H9 (cell line): Measurements from ENCODE around the gene SCAF11. TPM values are rescaled to one million over a fixed set of nuclear protein-coding genes. Genes with fewer than 3 reads are reported as not detected.

Source experiments
- DNase-seq: peaks from one replicate; pipeline ENCODE4 v3.0.0-alpha.2; 2017
- H2AFZ ChIP-seq: one replicate; pipeline ENCODE4 v1.6.1; 2013; ENCODE audit warnings: mild to moderate bottlenecking, low read length, control low read depth, moderate library complexity
- H2AK5ac ChIP-seq: 2 replicates; pipeline ENCODE4 v1.6.1; 2013; ENCODE audit warnings: low read length, control low read depth, mixed read lengths; ENCODE audit not compliant: insufficient read length
- H2BK120ac ChIP-seq: one replicate; pipeline ENCODE4 v1.6.1; 2013; ENCODE audit warnings: low read depth, mild to moderate bottlenecking, low read length, control low read depth, inconsistent platforms; ENCODE audit not compliant: poor library complexity, severe bottlenecking
- H2BK12ac ChIP-seq: 2 replicates; pipeline ENCODE4 v1.6.1; 2013; ENCODE audit warnings: low read length, control low read depth, mixed read lengths, low read depth; ENCODE audit not compliant: insufficient read length
- H2BK15ac ChIP-seq: 2 replicates; pipeline ENCODE4 v1.6.1; 2013; ENCODE audit warnings: low read depth, low read length, control low read depth
- H2BK20ac ChIP-seq: one replicate; pipeline ENCODE4 v1.6.1; 2013; ENCODE audit warnings: low read depth, mild to moderate bottlenecking, low read length, control low read depth, inconsistent platforms; ENCODE audit not compliant: poor library complexity, severe bottlenecking
- H2BK5ac ChIP-seq: 2 replicates; pipeline ENCODE4 v1.6.1; 2013; ENCODE audit warnings: low read length, control low read depth, mixed read lengths; ENCODE audit not compliant: insufficient read length
- H3K14ac ChIP-seq: 2 replicates; pipeline ENCODE4 v1.6.1; 2013; ENCODE audit warnings: low read length, control low read depth; ENCODE audit not compliant: insufficient read depth
- H3K18ac ChIP-seq: 2 replicates; pipeline ENCODE4 v1.6.1; 2013; ENCODE audit warnings: low read depth, mild to moderate bottlenecking, mixed read lengths, low read length, control low read depth; ENCODE audit not compliant: insufficient read length
- H3K23ac ChIP-seq: 2 replicates; pipeline ENCODE4 v1.6.1; 2013; ENCODE audit warnings: low read length, control low read depth, mixed read lengths, low read depth; ENCODE audit not compliant: insufficient read length
- H3K23me2 ChIP-seq: 2 replicates; pipeline ENCODE4 v1.6.1; 2013; ENCODE audit warnings: low read depth, mild to moderate bottlenecking, mixed read lengths, low read length, control low read depth; ENCODE audit not compliant: insufficient read length, poor library complexity, severe bottlenecking
- H3K27ac ChIP-seq: 2 replicates; pipeline ENCODE4 v1.5.1; 2013; ENCODE audit warnings: low read length, control low read depth, mixed read lengths, low read depth; ENCODE audit not compliant: insufficient read length
- H3K27me3 ChIP-seq: 2 replicates; pipeline ENCODE4 v1.6.1; 2013; ENCODE audit warnings: low read length, control low read depth, inconsistent platforms; ENCODE audit not compliant: insufficient read depth
- H3K4ac ChIP-seq: 2 replicates; pipeline ENCODE4 v1.6.1; 2013; ENCODE audit warnings: low read depth, mild to moderate bottlenecking, control low read depth, inconsistent platforms, low read length, moderate library complexity
- H3K4me1 ChIP-seq: 2 replicates; pipeline ENCODE4 v1.6.1; 2013; ENCODE audit warnings: low read length, control low read depth, inconsistent platforms; ENCODE audit not compliant: insufficient read depth
- H3K4me2 ChIP-seq: 2 replicates; pipeline ENCODE4 v1.6.1; 2013; ENCODE audit warnings: low read length, control low read depth, mixed read lengths; ENCODE audit not compliant: insufficient read length, insufficient read depth
- H3K56ac ChIP-seq: 2 replicates; pipeline ENCODE4 v1.6.1; 2013; ENCODE audit warnings: low read depth, mild to moderate bottlenecking, mixed read lengths, low read length, control low read depth; ENCODE audit not compliant: insufficient read length
- H3K79me1 ChIP-seq: 2 replicates; pipeline ENCODE4 v1.6.1; 2013; ENCODE audit warnings: low read depth, mild to moderate bottlenecking, moderate library complexity, low read length, control low read depth, inconsistent platforms; ENCODE audit not compliant: insufficient read depth, poor library complexity, severe bottlenecking
- H3K79me2 ChIP-seq: 2 replicates; pipeline ENCODE4 v1.6.1; 2013; ENCODE audit warnings: low read length, control low read depth, inconsistent platforms; ENCODE audit not compliant: insufficient read depth
- H3K9ac ChIP-seq: 2 replicates; pipeline ENCODE4 v1.6.1; 2013; ENCODE audit warnings: low read length, control low read depth, mixed read lengths; ENCODE audit not compliant: insufficient read length; ENCODE audit errors: extremely low read depth
- H3K9me3 ChIP-seq: one replicate; pipeline ENCODE4 v1.6.1; 2013; ENCODE audit warnings: low read depth, low read length, inconsistent platforms; ENCODE audit not compliant: control insufficient read depth
- H3T11ph ChIP-seq: one replicate; pipeline ENCODE4 v1.6.1; 2013; ENCODE audit warnings: mild to moderate bottlenecking, low read length, control low read depth, inconsistent platforms
- H4K20me1 ChIP-seq: one replicate; pipeline ENCODE4 v1.6.1; 2013; ENCODE audit not compliant: control insufficient read depth, insufficient read length, insufficient read depth
- H4K5ac ChIP-seq: 2 replicates; pipeline ENCODE4 v1.6.1; 2013; ENCODE audit warnings: low read depth, mild to moderate bottlenecking, mixed read lengths, low read length, control low read depth; ENCODE audit not compliant: insufficient read length
- H4K8ac ChIP-seq: replicated peaks from 2 replicates; pipeline ENCODE4 v1.6.1; 2013; ENCODE audit warnings: low read length, control low read depth, mixed read lengths, low read depth; ENCODE audit not compliant: insufficient read length
- H4K91ac ChIP-seq: 2 replicates; pipeline ENCODE4 v1.6.1; 2013; ENCODE audit warnings: low read depth, mild to moderate bottlenecking, moderate library complexity, mixed read lengths, low read length, control low read depth; ENCODE audit not compliant: insufficient read length
- H3K27ac Mint-ChIP-seq, 3 experiments: 2 replicates in 2 of 3; 3 replicates in 1 of 3; pipeline ENCODE4 v1.8.0; 2020 to 2021; ENCODE audit warnings: mixed read lengths in 3 of 3, mild to moderate bottlenecking in 1 of 3, moderate library complexity in 1 of 3
- H3K27me3 Mint-ChIP-seq: 2 replicates; pipeline ENCODE4 v1.8.0; 2021; ENCODE audit warnings: low read depth, mild to moderate bottlenecking, moderate library complexity, mixed read lengths
- H3K36me3 Mint-ChIP-seq, 3 experiments: 2 replicates in 2 of 3; 3 replicates in 1 of 3; pipeline ENCODE4 v1.8.0; 2020 to 2021; ENCODE audit warnings: low read depth in 3 of 3, mixed read lengths in 3 of 3; ENCODE audit not compliant: insufficient read depth in 1 of 3
- H3K4me1 Mint-ChIP-seq, 2 experiments: 2 replicates each; pipeline ENCODE4 v1.8.0; 2020; ENCODE audit warnings: mixed read lengths in 2 of 2
- H3K4me3 Mint-ChIP-seq, 2 experiments: 2 replicates in 1 of 2; 3 replicates in 1 of 2; pipeline ENCODE4 v1.8.0; 2020 to 2021; ENCODE audit warnings: mild to moderate bottlenecking in 2 of 2, mixed read lengths in 2 of 2, moderate library complexity in 1 of 2
- H3K9me3 Mint-ChIP-seq, 2 experiments: 2 replicates in 1 of 2; 3 replicates in 1 of 2; pipeline ENCODE4 v1.8.0; 2020; ENCODE audit warnings: mild to moderate bottlenecking in 2 of 2, mixed read lengths in 2 of 2, moderate library complexity in 1 of 2
- CTCF ChIP-seq: fragments of 200-600 bp; sonication (generic); conservative IDR thresholded peaks from 3 replicates; pipeline ENCODE4 v1.8.0; 2021; ENCODE audit warnings: antibody characterized with exemption, mild to moderate bottlenecking
- total RNA-seq: library from RNA; stranded (reverse); gene quantifications from 2 replicates; pipeline ENCODE4 v1.2.1, GENCODE V29; 2021

Gene SCAF11
- total RNA-seq, 1 experiment from 2014 or later = 90.8 TPM

DNA sequence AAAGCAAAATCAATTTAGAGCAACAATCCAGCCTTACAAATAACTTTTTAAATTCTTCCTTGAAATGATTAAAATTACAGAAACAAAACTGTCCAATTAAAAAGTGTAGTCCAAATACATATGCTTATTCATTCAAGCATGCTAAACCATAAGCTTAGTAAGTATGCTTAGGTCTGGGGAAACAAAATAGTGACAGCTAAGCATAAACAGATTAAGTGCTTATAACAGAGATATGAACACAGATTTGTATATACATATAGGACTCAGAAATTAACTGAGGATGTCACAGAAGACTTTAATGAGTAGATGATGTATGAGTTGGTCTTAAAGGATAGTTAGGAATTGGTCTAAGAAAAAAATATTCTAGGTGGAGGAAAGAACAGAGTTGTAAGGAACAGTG is 41.8 kb downstream of the SCAF11 start:
- Histone ChIP-seq H3K9me3 (no peaks in the 10 kb centered on the region), H3K9ac (no peak overlapping the region), H3K79me1 (no peaks in the 10 kb centered on the region), H2AFZ (no peak overlapping the region), H3K18ac (no peak overlapping the region), H3K56ac (no peak overlapping the region), H3K23ac (no peak overlapping the region), H3K27me3 (no peaks in the 10 kb centered on the region), H3K79me2 (no peaks in the 10 kb centered on the region), H3K27ac (no peak overlapping the region), H2BK12ac (no peak overlapping the region), H4K20me1 (no peaks in the 10 kb centered on the region), H3K4ac (no peak overlapping the region), H4K5ac (no peak overlapping the region), H2BK20ac (no peak overlapping the region), H4K8ac (no peak overlapping the region), H4K91ac (no peak overlapping the region), H2AK5ac (no peak overlapping the region), H3K23me2 (no peaks in the 10 kb centered on the region), H3T11ph (no peak overlapping the region), H2BK120ac (no peak overlapping the region), H3K4me2 (no peak overlapping the region), H2BK15ac (no peak overlapping the region), H3K4me1 (no peaks in the 10 kb centered on the region), H2BK5ac (no peak overlapping the region), H3K14ac (no peak overlapping the region)
- DNase-seq = no peak
- Mint-ChIP-seq H3K36me3 (peaks cover 0 to 33% (median 12%) of the 10 kb centered on the region in 3 experiments; a peak in 4 of 7 replicates), H3K4me3 (no peak overlapping the region), H3K27me3 (no peaks in the 10 kb centered on the region; the same call in 1 of the 2 replicates), H3K4me1 (no peaks in the 10 kb centered on the region), H3K27ac (no peak overlapping the region), H3K9me3 (no peaks in the 10 kb centered on the region)
- no peak for TF ChIP-seq CTCF
